Prostate gland (tissue), 2 donors: Measurements from ENCODE around the gene SPTBN1.

Source experiments
- POLR2A ChIP-seq: fragments of 450-650 bp; IDR thresholded peaks from one replicate; pipeline ENCODE4 v1.6.1; 2016; ENCODE audit warnings: antibody characterized with exemption, mild to moderate bottlenecking
- TF ChIP-seq, protein P1 (sequence below), 4 experiments: fragments of 200-600 bp in 2 of 4; fragments of 450-650 bp in 2 of 4; sonication (generic) in 2 of 4; IDR thresholded peaks; 1 replicate in 3 of 4; 2 replicates in 1 of 4; pipeline ENCODE4 v1.5.1; 2016 to 2019; ENCODE audit warnings: antibody characterized with exemption in 4 of 4, mild to moderate bottlenecking in 2 of 4, moderate library complexity in 2 of 4

DNA sequence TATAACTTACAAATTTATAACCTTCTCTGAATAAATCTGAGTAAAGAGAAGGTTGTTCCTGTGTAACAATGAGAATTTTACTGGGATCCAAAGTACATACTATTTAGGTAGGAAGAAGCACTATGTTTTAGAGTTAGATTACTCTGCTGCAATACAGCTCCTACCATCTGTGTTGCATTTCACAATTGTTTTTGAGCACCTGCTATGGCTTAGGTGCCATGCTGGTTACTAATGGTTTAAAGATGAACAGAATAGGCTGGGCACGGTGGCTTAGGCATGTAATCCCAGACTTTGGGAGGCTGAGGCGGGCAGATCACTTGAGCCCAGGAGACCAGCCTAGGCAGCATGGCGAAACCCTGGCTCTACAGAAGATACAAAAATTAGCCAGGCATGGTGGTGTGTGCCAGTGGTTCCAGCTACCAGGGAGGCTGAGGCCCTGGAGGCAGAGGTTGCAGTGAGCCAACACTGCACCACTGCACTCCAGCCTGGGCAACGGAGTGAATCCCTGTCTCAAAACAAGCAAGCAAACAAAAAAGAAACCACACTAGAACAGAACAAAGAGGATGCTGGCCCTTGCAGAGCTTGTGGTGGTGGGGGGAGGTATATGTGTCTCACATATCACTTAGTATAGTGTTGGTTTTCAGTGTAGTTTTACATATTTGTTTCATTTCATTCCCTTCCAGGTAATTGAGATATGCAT is 56.7 kb downstream of the SPTBN1 start:
- no peak for TF ChIP-seq POLR2A
- TF ChIP-seq, protein P1, sequence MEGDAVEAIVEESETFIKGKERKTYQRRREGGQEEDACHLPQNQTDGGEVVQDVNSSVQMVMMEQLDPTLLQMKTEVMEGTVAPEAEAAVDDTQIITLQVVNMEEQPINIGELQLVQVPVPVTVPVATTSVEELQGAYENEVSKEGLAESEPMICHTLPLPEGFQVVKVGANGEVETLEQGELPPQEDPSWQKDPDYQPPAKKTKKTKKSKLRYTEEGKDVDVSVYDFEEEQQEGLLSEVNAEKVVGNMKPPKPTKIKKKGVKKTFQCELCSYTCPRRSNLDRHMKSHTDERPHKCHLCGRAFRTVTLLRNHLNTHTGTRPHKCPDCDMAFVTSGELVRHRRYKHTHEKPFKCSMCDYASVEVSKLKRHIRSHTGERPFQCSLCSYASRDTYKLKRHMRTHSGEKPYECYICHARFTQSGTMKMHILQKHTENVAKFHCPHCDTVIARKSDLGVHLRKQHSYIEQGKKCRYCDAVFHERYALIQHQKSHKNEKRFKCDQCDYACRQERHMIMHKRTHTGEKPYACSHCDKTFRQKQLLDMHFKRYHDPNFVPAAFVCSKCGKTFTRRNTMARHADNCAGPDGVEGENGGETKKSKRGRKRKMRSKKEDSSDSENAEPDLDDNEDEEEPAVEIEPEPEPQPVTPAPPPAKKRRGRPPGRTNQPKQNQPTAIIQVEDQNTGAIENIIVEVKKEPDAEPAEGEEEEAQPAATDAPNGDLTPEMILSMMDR (IDR thresholded peaks at IDR 0.05), result no peak
